GM21390 (cell line): Measurements from ENCODE around the gene AOAH.
"Not testable (repeated sequence)": the region's sequence is repeated elsewhere in the genome, so short reads cannot be mapped to it uniquely, and the experiment has no call there.

Source experiments
- ATAC-seq: cut with Tn5 transposase; IDR thresholded peaks from one replicate; pipeline ENCODE4 v1.9.1; 2021; ENCODE audit not compliant: unreplicated experiment

The AOAH gene

DNA sequence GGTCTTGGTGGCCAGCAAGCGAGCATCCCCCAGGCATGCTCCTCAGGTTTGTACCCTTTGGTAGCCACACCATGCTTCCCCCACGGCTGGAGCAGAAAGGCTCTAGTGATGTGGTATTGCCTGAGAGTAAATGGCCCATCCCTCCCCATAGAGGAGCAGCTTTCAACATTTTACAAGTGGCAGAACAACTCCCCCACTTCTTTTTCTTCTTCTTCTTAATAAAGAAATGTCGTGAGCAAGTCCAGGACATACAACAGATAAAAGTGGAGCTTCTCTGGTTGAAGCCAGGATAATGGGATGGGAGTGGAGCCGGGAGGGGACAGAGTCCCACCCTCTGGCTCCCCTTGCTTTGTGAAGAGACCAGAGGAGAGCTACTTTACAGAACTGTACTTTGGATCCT lies 203.2 kb downstream of the AOAH start:
- no peak for ATAC-seq

DNA sequence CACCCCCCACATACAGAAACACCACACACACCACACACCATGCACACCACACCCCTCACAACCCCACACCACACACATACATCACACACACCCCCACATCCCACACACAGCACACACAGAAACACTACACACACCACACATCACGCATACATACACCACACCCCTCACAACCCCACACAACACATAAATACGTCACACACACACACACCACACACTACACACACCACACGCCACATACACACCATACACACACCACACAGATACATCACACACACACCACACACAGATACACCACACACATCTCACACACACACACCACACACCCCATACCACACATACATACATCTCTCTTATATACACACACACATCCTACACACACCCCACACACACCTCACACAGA lies 208.4 kb downstream of the AOAH start:
- no peak for ATAC-seq

DNA sequence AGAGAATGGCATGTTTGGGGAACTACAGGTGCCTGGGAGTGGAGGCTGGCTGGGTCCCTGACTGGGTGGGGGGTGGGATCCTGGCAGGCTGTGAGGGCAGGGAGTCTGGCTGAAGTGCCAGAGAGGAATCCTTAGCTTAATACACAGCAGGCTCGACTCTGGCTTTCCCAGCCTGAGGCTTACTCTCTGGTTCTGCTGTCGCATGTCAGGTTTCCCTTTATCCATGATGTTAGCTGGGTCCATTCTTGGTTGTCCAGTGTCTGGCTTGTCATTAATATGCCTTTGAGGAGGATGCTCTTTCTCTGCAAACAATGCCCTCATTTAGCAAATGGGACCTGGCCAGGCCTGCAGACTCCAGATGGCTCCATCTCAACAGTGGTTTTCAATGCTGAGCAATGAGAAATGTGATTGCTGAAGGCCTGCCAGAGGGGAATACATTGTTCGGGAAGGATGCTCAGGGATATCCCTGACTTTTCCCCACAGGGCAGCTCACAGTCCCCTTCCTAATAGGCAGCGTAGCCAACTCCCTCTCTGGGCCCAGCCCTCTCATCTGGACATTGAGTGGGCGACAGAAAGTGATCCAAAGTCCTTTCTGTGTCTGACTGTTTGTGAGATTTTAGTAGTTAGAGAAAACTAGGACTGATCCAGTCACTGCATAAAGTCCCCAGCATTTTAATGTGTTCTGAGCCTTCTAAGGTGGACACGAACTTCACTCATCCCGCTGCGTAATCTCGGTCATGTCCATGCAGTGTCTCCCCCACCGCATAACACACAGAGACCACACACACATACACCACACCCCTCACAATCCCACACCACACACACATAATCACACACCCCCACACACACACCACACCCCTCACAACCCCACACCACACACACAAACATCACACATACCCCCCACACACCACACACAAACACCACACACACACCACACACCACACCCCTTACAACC lies 209.7 kb downstream of the AOAH start:
- ATAC-seq, result no peak

DNA sequence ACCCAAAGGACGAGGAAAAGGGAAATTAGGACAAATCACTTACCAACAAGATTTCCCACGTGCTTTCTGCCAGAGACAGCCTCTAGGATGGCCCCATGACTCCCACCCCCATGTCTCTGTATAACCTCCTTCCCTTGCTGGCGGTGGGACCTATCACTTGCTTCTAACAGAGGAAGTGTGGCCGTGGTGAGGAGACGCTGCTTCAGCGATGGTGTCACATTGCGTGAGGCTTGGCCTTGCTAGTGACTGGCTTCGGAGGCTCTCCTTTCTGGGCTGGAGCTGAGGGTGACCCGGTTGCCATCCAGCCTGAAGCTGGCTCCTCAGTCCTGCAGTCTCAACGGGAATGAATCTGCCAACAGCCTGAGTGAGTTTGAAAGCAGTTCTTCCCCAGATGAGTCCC lies 210.9 kb downstream of the AOAH start:
- ATAC-seq, result no peak

DNA sequence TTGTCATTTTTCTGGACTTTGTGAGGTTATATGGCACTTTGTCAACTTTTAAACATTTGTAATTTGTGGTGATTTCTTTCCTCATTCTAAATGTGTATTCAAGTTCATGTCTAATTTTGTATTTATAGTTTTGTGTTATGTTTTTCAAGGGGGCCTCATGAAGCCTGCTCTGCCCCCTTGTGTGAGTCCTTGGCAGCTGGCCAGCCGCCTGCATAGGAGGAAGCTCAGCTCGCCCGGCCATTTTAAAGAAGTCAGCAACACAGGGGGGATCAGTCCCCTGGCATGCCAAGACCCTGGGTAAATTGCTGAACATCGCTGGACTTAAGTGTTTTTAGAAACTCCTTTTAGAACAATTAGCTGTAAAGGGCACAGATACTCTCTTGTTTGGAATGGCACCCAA lies 211.7 kb downstream of the AOAH start:
- ATAC-seq, result no peak

DNA sequence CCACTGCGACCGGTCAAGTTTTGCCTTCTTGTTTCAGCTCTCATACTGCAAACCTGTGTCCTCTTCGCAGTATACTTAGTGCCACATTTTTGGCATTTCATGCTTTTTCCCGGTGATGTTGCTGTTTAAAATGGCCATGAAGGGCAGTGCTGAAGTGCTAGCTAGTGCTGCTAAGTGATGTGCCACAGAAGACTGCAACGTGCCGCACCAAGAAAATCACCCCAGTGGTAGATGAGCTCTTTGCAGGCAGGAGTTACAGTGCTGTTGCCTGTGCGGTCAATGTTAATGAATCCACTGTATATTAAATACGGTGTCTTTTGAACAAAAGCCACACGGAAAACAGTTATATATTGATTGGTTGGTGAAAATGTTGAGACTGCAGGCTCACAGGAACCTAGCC lies 214.3 kb downstream of the AOAH start:
- ATAC-seq, result no peak

DNA sequence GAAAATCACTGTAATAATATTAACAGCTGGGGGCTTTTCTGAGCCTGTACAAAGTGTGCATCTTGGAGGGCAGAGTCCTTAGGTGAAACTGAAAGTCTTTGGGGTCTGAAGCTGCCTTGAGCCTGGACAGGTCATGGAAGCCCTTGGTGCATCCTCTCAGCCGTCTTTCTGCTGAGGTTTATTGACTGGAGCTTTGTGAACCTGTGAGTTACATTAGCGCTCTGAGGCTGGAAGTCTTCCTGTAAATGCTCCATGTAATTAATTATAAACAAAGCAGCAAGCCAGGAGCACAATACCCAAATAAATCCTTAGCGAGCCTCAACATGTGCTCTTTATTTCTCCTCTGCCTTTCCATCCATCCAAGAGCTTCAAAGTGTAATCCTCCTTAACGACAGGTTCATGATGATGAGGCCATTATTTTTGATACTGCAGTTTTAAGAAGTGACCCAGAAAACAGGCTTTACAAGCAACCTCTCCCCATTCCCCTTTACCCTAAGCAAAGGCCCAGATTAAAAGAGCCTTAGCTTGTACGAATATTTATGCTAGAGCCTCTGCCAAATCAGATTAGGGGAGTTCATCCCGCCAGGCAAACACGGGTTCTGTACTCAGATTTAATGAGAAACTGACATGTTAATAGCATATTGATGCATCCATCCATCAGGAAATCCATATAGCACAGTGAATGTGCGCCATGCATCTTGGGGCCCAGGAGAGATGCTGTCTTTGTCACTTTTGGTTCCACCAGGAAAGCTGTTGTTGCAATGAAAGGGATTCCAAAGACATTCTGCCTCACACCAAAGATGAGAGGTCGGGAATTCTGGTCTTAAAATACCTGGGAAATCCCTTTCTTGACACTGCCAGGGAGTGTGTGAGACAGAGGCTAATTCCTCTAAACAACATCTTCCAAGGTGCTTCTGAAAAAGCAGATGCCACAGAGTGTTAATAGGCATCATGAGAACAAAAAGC lies 216.5 kb downstream of the AOAH start:
- no peak for ATAC-seq

DNA sequence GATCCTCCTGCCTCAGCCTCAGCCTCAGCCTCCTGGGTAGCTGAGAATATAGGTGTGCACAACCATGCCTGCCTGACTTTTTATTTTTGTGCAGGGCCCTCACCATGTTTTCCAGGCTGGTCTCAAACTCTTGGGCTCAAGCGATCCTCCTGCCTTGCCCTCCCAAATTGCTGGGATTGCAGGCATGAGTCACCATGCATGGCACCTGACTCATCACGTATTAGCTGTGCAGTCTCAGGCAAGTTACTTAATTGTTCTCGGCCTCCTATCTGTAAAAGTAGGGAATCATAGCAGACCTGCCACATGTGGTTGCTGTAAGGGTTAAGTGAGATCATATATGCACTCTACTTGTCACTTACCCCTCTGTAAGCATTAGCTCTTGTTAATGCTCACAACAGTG lies 217.5 kb downstream of the AOAH start:
- no peak for ATAC-seq

DNA sequence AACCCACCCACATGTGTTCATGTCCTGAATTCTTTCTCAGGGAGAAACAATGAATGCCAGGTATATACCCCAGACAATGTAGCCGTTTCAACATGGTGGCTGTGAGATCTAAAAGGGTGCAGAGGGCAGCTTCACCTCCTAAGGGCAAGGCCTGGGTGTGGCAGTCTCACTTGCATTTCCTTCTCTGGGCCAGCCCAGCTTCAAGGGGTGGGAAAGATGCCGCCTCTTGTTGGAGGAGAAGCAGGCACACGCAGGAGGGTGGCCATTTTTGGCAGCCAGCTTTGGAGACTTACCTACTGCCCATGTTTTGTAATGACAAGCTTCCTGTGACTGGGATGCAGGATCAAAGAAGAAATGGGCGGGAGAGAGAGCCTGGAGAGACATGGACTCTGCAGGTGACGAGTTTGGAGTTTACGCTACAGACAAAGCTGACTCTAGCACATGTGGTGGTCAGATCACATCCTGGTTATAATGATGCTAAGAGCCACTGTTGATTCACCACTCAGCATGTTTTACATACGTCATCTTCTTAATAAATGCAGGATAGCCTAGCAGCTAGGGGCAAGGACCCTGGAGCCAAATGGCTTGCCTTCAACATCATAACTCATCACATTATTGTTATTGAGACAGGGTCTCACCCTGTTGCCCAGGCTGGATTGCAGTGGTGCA lies 218.0 kb downstream of the AOAH start:
- no peak for ATAC-seq

DNA sequence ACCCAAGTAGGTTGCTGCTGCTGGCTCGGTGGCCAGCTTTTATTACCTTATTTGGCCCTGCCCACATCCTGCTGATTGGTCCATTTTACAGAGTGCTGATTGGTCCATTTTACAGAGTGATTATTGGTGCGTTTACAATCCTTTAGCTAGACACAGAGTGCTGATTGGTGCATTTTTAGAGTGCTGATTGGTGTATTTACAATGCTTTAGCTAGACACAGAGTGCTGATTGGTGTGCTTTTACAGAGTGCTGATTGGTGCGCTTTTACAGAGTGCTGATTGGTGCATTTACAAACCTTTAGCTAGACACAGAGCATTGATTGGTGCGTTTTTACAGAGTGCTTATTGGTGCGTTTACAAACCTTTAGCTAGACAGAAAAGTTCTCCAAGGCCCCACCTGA lies 219.7 kb downstream of the AOAH start:
- not testable (repeated sequence) for ATAC-seq

DNA sequence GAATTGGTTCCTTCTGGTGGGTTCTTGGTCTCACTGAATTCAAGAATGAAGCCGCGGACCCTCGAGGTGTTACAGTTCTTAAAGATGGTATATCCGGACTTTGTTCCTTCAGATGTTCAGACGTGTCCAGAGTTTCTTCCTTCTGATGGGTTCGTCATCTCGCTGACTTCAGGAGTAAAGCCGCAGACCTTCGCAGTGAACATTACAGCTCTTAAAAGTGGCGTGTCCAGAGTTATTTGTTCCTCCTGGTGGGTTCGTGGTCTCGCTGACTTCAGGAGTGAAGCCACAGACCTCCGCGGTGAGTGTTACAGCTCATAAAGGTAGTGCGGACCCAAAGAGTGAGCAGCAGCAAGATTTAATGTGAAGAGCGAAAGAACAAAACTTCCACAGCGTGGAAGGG lies 220.1 kb downstream of the AOAH start:
- not testable (repeated sequence) for ATAC-seq

DNA sequence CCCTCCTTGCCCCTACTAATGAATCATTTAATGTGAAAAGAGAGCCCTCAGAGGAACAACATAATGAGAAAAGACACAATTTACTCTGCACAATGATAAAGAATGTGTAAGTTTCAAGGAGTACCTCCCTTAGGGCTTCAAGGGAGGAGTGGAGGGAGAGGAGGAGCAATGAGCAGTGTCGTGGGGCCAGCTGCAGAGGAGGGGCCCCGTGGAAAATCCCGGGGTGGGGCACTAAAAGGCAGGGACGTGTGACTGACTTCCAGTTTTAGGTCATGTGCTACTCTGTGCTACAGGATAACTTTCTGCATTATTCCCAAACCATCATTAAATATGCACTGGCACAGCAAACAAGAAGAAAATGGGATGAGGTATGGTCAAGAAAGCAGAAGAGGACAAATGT lies 226.5 kb downstream of the AOAH start:
- no peak for ATAC-seq

DNA sequence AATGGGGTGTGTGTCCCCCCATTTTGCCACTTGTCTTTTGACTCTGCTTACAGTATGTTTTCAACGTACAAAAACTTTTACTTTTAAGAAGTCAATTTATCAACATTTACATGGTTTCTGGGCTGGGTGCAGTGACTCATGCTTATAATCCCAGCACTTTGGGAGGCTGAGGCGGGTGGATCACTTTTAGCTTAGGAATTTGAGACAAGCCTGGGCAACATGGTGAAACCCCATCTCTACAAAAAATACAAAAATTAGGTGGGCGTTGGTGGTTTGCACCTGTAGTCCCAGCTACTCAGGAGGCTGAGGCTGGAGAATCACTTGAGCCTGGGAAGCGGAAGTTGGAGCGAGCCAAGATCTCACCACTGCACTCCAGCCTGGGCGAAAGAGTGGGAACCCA lies 227.1 kb downstream of the AOAH start:
- not testable (repeated sequence) for ATAC-seq

DNA sequence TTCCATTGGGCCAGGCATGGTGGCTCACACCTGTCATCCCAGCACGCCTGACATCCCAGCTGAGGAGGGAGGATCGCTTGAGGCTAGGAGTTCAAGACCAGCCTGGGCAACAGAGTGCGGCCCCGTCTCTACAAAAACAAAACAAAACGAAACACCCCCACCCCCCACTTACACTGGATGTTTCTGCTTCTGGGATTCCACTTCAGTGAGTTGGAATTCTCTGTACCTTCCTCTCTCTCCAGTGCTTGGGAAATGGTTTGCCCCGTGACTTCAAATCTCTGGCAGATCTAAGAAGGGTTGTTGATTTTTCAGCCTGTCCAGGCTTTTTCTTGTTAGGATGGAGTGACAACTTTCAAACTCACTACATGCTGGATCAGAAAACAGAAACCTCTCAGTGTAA lies 227.7 kb downstream of the AOAH start:
- ATAC-seq, result no peak

DNA sequence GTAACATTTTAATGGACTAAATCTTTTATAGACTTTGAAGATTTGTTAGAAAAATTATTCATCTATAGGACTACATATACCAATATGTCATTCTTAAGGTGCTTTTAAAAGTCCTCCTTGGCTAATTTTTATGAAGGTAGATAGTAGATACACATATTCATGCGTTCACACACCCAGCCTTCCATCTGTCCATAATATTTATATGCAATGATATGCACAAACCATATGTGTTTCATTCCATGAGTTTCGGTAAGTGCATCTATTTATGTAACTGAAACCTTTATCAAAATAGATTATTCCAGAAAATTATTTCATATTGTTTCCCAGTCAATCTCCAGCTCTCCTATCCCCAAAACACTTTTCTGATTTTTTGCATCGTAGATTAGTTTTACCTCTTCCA lies 233.0 kb downstream of the AOAH start:
- ATAC-seq, result no peak

DNA sequence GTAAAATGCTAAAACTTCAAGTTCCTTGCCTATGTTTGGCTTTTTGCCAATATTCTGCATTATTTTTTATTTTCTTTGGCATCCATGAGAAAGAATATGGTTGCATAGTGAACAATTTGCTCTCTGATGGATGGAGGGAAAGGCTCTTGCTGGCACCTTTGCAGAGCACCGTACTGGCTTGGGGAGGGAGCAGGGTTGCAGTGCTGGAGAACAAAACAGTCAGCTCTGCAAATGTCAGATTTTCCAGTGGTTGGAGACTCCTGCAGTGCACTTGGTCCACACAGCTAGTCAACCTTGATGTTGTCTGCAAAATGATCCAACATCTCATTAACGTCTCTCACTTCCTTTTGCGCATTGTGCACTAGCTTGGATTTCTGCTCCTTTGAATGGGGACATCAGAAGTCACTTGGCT lies 233.9 kb downstream of the AOAH start:
- no peak for ATAC-seq

DNA sequence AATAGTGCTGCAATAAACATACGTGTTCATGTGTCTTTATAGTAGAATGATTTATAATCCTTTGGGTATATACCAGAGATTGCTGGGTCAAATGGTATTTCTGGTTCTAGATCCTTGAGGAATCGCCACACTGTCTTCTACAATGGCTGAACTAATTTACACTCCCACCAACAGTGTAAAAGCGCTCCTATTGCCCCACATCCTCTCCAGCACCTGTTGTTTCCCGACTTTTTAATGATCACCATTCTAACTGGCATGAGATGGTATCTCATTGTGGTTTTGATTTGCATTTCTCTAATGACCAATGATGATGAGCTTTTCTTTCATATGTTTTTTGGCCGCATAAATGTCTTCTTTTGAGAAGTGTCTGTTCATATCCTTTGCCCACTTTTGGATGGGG lies 235.6 kb downstream of the AOAH start:
- ATAC-seq, result not testable (repeated sequence)

DNA sequence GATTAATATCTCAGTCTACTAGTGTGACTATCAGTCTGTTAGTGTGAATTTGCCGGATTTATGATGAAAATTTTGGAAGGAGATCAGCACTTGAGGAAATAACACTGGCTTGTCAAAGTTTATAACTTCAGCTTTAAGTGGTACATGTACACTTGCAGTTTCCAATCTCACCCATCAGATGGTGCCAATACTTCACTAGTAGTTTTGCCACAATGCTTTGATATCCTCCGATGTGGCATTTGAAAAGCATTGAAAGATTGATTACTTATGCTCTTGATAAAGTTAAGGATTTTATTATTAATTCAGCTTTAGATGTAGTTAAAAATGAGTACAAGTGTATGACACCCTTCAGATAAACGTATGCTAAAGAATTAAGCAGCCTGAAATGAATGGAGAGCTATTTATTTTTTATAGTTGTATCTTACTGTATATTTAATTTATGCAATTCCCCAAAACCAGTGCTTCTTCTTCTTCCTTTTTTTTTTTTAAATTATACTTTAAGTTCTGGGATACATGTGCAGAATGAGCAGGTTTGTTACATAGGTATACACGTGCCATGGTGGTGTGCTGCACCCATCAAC lies 236.4 kb downstream of the AOAH start:
- no peak for ATAC-seq

DNA sequence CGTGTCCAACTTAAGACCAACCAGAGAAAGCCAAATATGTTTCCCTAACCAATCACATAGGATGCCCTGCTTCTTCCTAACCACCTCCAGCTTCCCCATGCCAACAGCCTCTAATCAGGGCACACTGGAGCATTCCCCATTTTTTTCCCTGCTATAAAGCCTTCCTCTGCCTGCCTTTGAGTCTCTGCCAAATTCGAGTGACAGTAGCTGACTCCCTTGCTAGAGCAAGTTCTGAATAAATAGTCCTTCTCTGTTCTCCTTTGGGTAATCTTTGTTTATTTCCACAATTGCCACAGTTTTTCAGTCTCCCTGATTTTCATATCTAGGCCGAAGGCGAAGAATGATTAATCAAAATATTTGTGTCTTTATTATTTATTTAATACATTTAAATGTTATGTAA lies 238.0 kb downstream of the AOAH start:
- no peak for ATAC-seq

DNA sequence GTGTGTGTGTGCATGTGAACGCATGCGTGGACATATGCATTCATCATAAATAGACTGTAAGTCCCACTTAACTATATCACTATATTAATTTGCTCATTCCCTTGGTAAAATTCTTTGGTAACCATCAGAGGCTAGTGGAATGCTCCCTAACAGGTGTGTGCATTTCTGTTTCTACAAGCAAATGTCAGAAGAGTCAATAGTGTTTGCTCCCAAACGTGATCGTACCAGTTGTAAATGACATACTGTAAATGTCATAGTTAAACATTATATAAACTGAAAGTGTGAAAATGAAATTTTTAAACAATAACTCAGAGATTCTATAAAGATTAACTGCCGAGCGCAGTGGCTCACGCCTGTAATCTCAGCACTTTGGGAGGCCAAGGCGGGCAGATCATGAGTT lies 240.0 kb downstream of the AOAH start:
- no peak for ATAC-seq

DNA sequence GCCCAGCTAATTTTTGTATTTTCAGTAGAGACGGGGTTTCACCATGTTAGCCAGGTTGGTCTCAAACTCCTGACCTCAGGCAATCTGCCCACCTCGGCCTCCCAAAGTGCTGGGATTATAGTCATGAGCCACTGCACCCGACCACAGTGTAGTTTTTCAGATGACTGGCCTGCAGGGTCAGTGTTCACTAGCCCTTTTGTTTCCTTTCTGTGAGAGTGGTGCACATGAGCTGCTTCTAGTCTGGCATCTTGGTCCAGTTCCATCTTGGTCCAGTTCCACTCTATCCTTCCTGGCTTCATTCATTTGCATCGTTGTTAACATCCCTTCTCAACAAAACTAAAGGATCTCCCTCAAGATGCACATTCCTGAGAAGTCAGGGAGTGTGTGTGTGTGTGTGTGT lies 240.4 kb downstream of the AOAH start:
- ATAC-seq, result not testable (repeated sequence)
